GF-D8 (cell line): Measurements from ENCODE around the gene GPRIN1.
"Not testable (repeated sequence)": the region's sequence is repeated elsewhere in the genome, so short reads cannot be mapped to it uniquely, and the experiment has no call there.

Experiments
- DNase-seq: peaks from one replicate; lab custom pipeline; 2025; lab: John Stamatoyannopoulos, UW

The GPRIN1 gene

GRCh38 chr5:176575066-176575465 lies 34.9 kb downstream of the GPRIN1 start:
- DNase-seq: no peak

- DNase-seq: no peak
Measured at GRCh38 chr5:176574297-176574591, 35.7 kb downstream of the GPRIN1 start.

- DNase-seq: no peak
Measured at GRCh38 chr5:176573564-176574296, 36.2 kb downstream of the GPRIN1 start.

GRCh38 chr5:176570044-176570443 lies 39.9 kb downstream of the GPRIN1 start:
- DNase-seq: no peak

- DNase-seq: no peak
Measured at GRCh38 chr5:176568657-176569056, 41.3 kb downstream of the GPRIN1 start.

GRCh38 chr5:176565760-176566288 lies 44.1 kb downstream of the GPRIN1 start:
- DNase-seq: no peak

- no peak for DNase-seq
Measured at GRCh38 chr5:176564002-176564401, 46.0 kb downstream of the GPRIN1 start.

- no peak for DNase-seq
Measured at GRCh38 chr5:176562189-176562588, 47.8 kb downstream of the GPRIN1 start.

GRCh38 chr5:176561259-176561658 lies 48.7 kb downstream of the GPRIN1 start:
- DNase-seq: no peak

GRCh38 chr5:176560364-176560763 lies 49.6 kb downstream of the GPRIN1 start:
- DNase-seq: no peak

GRCh38 chr5:176559683-176560082 lies 50.3 kb downstream of the GPRIN1 start:
- DNase-seq: no peak

- no peak for DNase-seq
Measured at GRCh38 chr5:176557846-176558245, 52.1 kb downstream of the GPRIN1 start.

GRCh38 chr5:176553260-176554085 lies 56.5 kb downstream of the GPRIN1 start:
- DNase-seq: no peak

GRCh38 chr5:176552332-176552869 lies 57.6 kb downstream of the GPRIN1 start:
- no peak for DNase-seq

- not testable (repeated sequence) for DNase-seq
Measured at GRCh38 chr5:176550937-176551336, 59.0 kb downstream of the GPRIN1 start.

GRCh38 chr5:176550275-176550831 lies 59.6 kb downstream of the GPRIN1 start:
- no peak for DNase-seq

- DNase-seq: no peak
Measured at GRCh38 chr5:176549871-176550270, 60.1 kb downstream of the GPRIN1 start.

- DNase-seq: no peak
Measured at GRCh38 chr5:176548967-176549444, 61.0 kb downstream of the GPRIN1 start, which contains the start of gene CDHR2. Gene CDHR2 (plus strand): TSS chr5:176549342. CDS start chr5:176565353, 16,011 bp downstream.

- no peak for DNase-seq
Measured at GRCh38 chr5:176547802-176548201, 62.2 kb downstream of the GPRIN1 start.
